Renal cortex interstitium (tissue), 11 donors: ENCODE data around the gene ITK. TPM values are rescaled to one million over a fixed set of nuclear protein-coding genes. Genes with fewer than 3 reads are reported as not detected.
"Not testable (repeated sequence)": the region's sequence is repeated elsewhere in the genome, so short reads cannot be mapped to it uniquely, and the experiment has no call there.

Experiments used
- DNase-seq, 11 donors: peaks; one replicate each; pipeline ENCODE4 v3.0.0-alpha.2; 2013; ENCODE audit warnings: low read depth in 9 of 11, low spot score in 4 of 11; ENCODE audit errors: extremely low read depth in 1 of 11
- polyA plus RNA-seq, 3 donors: library from polyadenylated mRNA; unstranded; fragments of 120-200 nt; gene quantifications; one replicate each; pipeline ENCODE4 v1.2.1, GENCODE V29; 2013; ENCODE audit not compliant: insufficient read length in 3 of 3

Gene ITK
- polyA plus RNA-seq, 3 donors, result 0.14 to 0.57 (median 0.14) TPM

- DNase-seq, result no peak
Measured at GRCh38 chr5:157198277-157198986, 17.8 kb downstream of the ITK start.

GRCh38 chr5:157201857-157202256 lies 21.2 kb downstream of the ITK start:
- DNase-seq, result no peak

- no peak for DNase-seq
Measured at GRCh38 chr5:157203417-157203816, 22.8 kb downstream of the ITK start.

GRCh38 chr5:157204765-157205164 lies 24.1 kb downstream of the ITK start:
- no peak for DNase-seq

- DNase-seq, result no peak
Measured at GRCh38 chr5:157205708-157206107, 25.1 kb downstream of the ITK start.

GRCh38 chr5:157210652-157211051 lies 30.0 kb downstream of the ITK start:
- not testable (repeated sequence) for DNase-seq

GRCh38 chr5:157212307-157212706 lies 31.7 kb downstream of the ITK start:
- no peak for DNase-seq

GRCh38 chr5:157213527-157214243 lies 33.0 kb downstream of the ITK start:
- no peak for DNase-seq

- no peak for DNase-seq
Measured at GRCh38 chr5:157214415-157214814, 33.8 kb downstream of the ITK start.

GRCh38 chr5:157214861-157215513 lies 34.3 kb downstream of the ITK start:
- peak in 1 of 11 donors; percentile 12 for DNase-seq

GRCh38 chr5:157215514-157216167 lies 35.0 kb downstream of the ITK start:
- DNase-seq, result no peak

GRCh38 chr5:157216391-157217142 lies 35.9 kb downstream of the ITK start:
- DNase-seq, result no peak

- no peak for DNase-seq
Measured at GRCh38 chr5:157217289-157218024, 36.8 kb downstream of the ITK start.

- peak in 1 of 11 donors; percentile 4 for DNase-seq
Measured at GRCh38 chr5:157219491-157220271, 39.0 kb downstream of the ITK start.

- DNase-seq, result no peak
Measured at GRCh38 chr5:157221959-157222358, 41.3 kb downstream of the ITK start.

- DNase-seq, result no peak
Measured at GRCh38 chr5:157222506-157223230, 42.0 kb downstream of the ITK start.
